NB4 (cell line): ENCODE data around the gene NAALADL2.

ENCODE experiments used
- DNase-seq: peaks from one replicate; pipeline ENCODE4 v3.0.0; 2010; ENCODE audit warnings: low read depth
- H3K4me3 ChIP-seq: one replicate; pipeline ENCODE4 v1.5.1; 2011; ENCODE audit warnings: mild to moderate bottlenecking, low read depth, low read length, moderate library complexity
- MYC ChIP-seq: IDR thresholded peaks from 2 replicates; pipeline ENCODE4 v1.6.1; 2011; ENCODE audit warnings: low read depth, low read length
- POLR2A ChIP-seq: IDR thresholded peaks from 2 replicates; pipeline ENCODE4 v1.6.1; 2011; ENCODE audit warnings: mild to moderate bottlenecking; ENCODE audit not compliant: insufficient read length; ENCODE audit errors: extremely low read depth
- TF ChIP-seq, protein P1 (sequence below): IDR thresholded peaks from one replicate; pipeline ENCODE4 v1.5.1; 2012; ENCODE audit warnings: low read depth, low read length
- TF ChIP-seq, protein P2 (sequence below): IDR thresholded peaks from 2 replicates; pipeline ENCODE4 v1.6.1; 2011; ENCODE audit warnings: low read depth, low read length

The NAALADL2 gene

GRCh38 chr3:175311404-175311803 is 452.3 kb downstream of the NAALADL2 start:
- TF ChIP-seq POLR2A (no peak), MYC (no peak)
- TF ChIP-seq, protein P1, sequence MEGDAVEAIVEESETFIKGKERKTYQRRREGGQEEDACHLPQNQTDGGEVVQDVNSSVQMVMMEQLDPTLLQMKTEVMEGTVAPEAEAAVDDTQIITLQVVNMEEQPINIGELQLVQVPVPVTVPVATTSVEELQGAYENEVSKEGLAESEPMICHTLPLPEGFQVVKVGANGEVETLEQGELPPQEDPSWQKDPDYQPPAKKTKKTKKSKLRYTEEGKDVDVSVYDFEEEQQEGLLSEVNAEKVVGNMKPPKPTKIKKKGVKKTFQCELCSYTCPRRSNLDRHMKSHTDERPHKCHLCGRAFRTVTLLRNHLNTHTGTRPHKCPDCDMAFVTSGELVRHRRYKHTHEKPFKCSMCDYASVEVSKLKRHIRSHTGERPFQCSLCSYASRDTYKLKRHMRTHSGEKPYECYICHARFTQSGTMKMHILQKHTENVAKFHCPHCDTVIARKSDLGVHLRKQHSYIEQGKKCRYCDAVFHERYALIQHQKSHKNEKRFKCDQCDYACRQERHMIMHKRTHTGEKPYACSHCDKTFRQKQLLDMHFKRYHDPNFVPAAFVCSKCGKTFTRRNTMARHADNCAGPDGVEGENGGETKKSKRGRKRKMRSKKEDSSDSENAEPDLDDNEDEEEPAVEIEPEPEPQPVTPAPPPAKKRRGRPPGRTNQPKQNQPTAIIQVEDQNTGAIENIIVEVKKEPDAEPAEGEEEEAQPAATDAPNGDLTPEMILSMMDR: no peak
- TF ChIP-seq, protein P2, sequence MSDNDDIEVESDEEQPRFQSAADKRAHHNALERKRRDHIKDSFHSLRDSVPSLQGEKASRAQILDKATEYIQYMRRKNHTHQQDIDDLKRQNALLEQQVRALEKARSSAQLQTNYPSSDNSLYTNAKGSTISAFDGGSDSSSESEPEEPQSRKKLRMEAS: no peak
- no peak for DNase-seq
- no peak overlapping the region for H3K4me3 ChIP-seq

DNA sequence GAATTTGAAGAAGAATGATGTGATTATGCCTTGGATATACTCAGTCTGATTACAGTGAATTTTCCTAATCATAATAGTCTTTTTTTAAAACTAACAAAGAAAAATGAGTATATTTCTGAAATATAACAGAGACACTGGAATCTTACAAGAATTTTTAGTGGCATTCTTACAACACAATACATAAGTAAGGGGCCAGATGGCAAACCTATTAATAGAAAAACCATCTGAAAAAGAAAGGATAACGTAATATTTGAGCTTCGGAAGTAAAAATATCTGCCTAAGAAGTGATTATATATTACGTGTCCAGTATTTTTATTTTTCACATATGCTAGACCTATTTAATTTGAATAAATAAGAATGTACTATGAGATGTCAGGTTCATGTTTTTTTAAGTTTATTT is 452.8 kb downstream of the NAALADL2 start:
- H3K4me3 ChIP-seq: no peak overlapping the region
- DNase-seq: no peak
- TF ChIP-seq, protein P1: no peak
- TF ChIP-seq, protein P2: no peak

GRCh38 chr3:175312791-175313190 is 453.7 kb downstream of the NAALADL2 start:
- H3K4me3 ChIP-seq: no peak overlapping the region
- TF ChIP-seq POLR2A (no peak), MYC (no peak)
- TF ChIP-seq, protein P1: no peak
- TF ChIP-seq, protein P2: no peak
- DNase-seq: no peak

DNA sequence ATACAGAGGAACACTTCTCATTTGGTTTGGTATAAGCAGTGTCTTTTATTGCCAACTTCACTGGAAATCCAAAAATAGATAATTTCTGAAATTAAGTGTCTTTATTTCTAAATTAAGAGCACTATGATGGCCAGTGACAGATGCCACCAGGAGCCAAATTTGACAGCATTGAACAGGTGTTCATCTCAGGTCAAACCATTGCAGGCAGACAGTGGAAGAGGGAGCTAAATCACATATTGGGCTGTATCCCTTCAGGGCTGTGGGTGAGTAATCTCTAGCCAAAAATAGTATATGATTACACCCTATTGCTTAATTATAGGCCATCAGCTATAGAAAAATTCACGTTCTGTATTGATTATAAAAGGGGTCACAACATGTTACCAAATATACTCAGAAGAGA is 457.7 kb downstream of the NAALADL2 start:
- H3K4me3 ChIP-seq: no peak overlapping the region
- no peak for DNase-seq
- TF ChIP-seq MYC (no peak), POLR2A (no peak)
- TF ChIP-seq, protein P2: no peak
- TF ChIP-seq, protein P1: no peak

DNA sequence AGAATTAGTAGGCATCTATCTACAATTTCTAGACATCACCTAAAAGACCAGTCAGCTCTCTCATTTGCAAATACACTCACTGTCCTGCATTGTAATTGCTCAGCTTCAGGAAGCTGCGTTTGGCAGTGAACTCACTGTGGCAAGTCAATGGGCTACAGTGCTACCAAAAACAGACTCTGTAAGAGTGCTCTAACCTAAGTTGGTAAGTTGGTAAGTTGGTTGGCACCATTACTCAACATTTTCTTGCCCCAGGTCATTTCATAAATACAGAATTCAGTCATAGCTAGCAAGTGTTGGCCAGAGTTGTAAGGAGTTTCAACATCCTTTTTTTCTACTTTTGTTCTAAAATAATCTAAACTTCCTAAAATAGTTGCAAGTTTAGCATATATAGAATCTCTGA is 466.3 kb downstream of the NAALADL2 start:
- no peak for TF ChIP-seq MYC
- TF ChIP-seq, protein P2: no peak
- TF ChIP-seq, protein P1: no peak
- no peak for TF ChIP-seq POLR2A
- DNase-seq: no peak

DNA sequence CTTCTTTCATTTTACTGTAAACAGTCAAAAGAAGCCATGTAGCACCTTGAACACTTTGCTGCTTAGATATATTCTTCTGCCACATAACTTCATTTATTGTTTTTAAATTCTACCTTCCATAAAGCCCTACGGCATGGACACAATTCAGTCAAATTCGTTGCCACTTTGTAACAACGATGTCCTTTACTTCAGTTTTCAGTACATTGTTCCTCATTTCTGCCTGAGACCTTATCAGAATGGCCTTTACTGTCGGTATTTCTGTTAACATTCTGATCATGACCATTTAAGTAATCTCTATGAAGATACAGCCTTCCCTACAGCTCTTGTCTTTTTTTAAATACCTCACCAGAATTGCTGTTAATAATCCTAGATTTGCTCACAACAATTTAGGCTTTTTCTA is 466.9 kb downstream of the NAALADL2 start:
- TF ChIP-seq, protein P2: no peak
- no peak for TF ChIP-seq MYC
- TF ChIP-seq, protein P1: no peak
- no peak for TF ChIP-seq POLR2A
- no peak for DNase-seq
- H3K4me3 ChIP-seq: no peak overlapping the region

More for the DNA sequence above, 466.3 kb downstream of the NAALADL2 start:
- H3K4me3 ChIP-seq: no peak overlapping the region
